NCI-H82 treated with DMSO at 0.1 percent for 48 hours (cell line): ENCODE results near the gene SLC48A1.

ENCODE experiments used
- DNase-seq: peaks from one replicate; lab custom pipeline; 2025; ENCODE audit not compliant: unreplicated experiment; lab: John Stamatoyannopoulos, UW

The SLC48A1 gene

DNA sequence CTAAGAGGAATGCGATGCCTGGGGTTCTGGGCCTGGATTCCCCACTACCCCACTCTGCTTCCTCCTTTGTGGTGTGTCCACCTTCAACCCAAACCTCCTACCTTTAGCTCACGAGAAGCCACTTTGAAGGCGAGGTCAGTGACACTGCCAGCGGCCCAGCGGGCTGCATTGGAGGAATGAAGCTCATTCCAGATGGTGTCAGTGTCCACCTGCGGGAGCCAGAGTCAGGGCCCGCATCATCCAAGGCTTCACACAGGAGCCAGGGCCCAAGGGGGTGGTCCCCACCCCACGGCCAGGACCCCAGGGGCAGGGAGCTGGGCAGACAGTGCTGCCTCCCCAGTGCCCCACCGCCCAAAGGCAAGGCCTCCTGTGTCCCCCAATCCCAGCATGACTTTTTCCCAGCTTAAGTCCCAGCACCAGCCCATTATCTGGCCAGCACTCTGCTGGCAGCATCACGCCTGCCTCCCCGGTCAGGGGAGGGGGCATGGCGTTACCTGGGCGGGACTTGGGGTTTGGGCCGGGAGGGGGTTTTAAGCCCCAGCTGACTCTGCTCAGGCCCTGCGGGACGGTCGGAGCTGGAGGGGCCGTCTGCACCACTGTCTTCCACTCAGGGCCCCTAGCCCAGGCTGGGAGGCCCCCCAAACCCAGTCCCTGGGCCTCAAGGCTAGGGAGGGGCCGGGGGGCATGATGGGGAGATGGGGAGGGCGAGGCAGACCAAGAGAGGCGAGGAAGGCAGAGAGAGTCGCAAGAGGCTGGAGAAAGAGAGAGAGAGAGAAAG is 16.9 kb downstream of the SLC48A1 start:
- no peak for DNase-seq

- DNase-seq, result no peak
Observed at GRCh38 chr12:47790676-47791350, 17.8 kb downstream of the SLC48A1 start.

DNA sequence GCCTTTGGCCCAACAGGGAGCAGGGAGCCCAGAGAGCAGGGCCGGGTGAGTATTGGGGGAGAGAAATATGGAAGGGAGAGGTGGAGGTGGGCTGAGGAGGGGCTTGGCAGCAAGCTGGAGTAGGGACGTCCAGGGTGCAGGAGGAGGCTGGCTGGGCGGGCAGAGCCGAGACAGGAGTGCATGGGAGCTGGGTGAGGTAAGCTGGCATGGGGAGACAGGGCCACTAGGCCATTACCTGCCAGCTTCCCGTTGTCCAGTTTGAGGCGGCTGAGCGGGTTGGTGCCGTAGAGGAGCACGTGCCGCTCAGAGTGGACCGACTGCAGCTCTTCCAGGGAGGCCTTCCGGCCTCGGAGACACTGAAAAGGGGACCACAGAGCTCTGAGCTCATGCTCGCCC is 18.3 kb downstream of the SLC48A1 start:
- DNase-seq, result no peak

DNA sequence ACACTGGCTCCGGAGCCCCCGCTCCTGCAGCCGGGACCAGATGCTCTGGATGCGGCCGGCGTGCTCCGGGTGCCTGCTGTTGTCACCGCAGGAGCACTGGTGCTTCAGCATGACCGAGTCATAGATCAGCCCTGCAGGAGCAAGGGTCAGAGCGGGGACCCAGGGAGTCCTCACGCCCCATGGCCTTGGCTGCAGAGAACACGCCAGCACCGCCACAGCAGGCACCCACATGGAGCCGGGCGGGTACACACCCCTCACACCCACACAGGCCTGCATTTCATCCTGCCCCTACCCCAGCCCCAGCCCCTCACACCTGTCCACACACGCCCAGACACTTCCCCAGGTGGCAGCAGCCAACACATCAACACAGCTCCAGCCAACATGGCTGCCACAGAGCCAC is 18.8 kb downstream of the SLC48A1 start:
- no peak for DNase-seq

GRCh38 chr12:47793015-47793681 is 20.1 kb downstream of the SLC48A1 start:
- no peak for DNase-seq

DNA sequence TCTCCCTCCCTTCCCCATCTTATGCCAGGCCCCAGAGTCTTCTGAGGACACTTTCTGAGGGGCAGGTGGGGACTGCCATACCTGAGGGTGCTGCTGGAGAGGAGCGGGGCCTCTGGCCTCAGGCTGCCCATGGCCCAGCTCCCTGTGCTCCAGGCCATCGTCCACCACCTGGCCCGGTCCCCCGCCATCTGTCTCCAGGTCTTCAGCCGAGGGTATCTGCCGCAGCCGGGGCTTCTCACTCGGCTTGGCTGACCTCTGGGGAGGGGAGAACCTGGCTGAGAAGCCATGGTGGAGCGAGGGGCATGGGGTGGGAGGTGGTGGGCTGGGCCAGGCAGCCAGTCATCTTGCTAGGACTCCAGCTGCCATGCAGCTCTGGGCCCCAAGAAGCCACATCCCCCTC is 21.6 kb downstream of the SLC48A1 start:
- DNase-seq, result no peak

DNA sequence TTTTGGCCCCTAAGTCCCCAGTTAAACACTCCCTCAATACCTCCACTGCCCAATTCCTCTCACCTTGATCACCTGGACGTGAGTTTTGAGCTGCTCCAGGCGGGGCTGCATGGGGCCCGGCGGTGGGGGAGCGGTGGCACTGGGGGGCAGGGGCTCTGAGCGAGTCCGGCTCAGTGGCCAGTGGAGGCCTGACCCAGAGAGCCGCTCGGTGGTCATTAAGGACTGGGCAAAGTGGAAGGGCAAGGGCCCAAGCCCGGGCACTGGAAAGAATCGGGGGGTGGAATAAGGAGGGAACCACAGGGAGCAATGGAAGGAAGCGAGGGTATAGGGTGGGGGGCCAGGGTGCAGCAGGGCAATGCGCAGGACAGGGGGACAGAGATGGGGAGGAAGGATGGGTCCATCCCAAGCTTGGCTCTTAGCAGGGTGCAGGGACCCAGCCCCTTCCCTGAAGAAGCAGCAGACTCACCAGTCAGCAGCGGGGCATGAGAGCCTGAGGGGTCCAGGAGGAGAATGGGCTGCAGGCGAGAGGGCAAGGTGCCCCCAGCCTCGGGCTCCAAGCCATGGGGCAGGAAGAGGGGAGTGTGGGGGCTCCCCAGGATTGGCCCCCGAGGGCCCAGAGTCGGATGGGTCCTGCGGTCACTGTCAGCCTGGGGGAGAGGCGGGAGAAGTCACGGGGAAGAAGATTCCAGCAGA is 22.2 kb downstream of the SLC48A1 start:
- no peak for DNase-seq

GRCh38 chr12:47795814-47796411 is 22.9 kb downstream of the SLC48A1 start:
- no peak for DNase-seq

GRCh38 chr12:47797441-47797840 is 24.4 kb downstream of the SLC48A1 start:
- DNase-seq, result no peak

- DNase-seq, result no peak
Observed at GRCh38 chr12:47798382-47798948, 25.4 kb downstream of the SLC48A1 start.

- DNase-seq, result no peak
Observed at GRCh38 chr12:47799357-47799955, 26.4 kb downstream of the SLC48A1 start.

DNA sequence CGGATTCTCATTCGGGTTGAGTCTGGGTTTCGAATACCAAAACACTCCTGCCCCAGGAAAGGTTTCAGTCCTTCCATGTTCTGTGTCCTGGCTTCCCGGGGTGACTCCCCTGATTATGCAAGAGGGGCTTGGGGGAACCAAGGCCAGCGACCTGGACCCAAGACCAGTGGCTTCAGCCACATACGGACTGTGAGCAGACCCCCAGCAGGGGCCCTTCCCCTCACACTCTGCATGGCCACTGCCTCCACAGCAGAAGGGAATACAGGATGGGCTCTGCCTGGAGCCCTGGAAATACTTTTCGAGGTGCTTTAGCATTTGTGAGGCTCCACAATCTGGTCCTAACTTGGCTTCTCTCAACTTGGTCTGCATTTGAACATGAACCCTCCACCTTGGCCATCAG is 27.5 kb downstream of the SLC48A1 start:
- DNase-seq, result no peak

DNA sequence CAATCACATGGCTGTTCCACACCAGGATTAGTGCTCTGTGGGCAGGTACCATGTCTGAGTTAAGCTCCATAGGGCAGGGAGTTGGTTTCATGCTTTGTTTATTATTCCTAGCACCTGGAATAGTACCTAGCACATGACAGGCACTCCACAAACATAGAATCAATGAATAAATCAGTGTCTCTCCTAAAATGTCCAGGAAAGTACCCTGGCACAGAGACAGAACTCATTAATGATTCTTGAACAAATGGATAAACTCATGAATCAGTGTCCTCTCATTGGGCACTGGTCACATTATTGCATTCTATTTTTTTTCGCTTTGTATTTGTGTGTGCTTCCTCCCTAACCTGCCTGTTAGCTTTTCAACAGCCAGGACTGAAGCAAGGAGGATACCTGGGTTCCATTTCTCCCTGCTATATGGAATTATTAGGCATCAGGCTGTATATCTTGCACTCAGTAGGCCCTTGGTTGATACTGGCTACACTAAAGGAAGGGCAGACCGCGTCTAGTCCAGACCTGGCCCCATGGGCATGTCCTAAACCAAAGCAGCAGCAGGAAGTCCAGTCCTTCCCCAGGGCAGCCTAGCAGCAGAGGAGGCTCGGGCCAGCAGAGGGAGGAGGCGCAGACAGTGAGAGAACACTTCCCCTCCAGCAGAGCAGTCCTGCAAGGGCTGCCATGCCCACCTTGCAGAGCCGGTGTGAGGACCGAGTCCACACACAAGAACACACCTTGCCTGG is 28.3 kb downstream of the SLC48A1 start:
- no peak for DNase-seq

DNA sequence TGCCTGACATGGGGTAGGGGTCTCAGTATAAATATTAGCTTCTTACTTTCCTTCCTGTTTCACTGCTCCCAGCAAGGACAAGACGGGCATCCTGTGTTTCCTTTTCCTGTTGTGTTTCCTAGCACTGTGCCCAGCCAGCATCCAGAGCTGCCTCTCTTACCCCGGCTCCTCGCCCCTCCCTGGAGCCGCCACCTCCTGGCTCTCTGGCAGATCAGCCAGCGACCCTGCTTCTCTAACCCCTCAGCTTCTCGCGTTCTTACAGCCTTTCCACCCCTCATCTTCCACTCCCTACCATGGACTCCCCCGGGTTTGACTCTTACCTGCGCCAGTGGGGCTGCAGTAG is 28.8 kb downstream of the SLC48A1 start:
- no peak for DNase-seq

GRCh38 chr12:47802312-47802711 is 29.3 kb downstream of the SLC48A1 start:
- no peak for DNase-seq

GRCh38 chr12:47803191-47803875 is 30.3 kb downstream of the SLC48A1 start:
- no peak for DNase-seq

GRCh38 chr12:47804171-47804570 is 31.1 kb downstream of the SLC48A1 start:
- no peak for DNase-seq

- DNase-seq, result no peak
Observed at GRCh38 chr12:47805417-47805816, 32.4 kb downstream of the SLC48A1 start.

- no peak for DNase-seq
Observed at GRCh38 chr12:47807338-47807737, 34.3 kb downstream of the SLC48A1 start.
